ENCODE measurements around the gene SEMA4D.

SEMA4D gene

GRCh38 chr9:89526667-89527066 is 28.8 kb upstream of the SEMA4D start:
- H3K27ac ChIP-seq (replicated peaks): peak overlapping the region; percentile 65
- no peaks in the 10 kb centered on the region for H3K27me3 ChIP-seq (ENCODE audit: insufficient read depth, poor library complexity, severe bottlenecking)
- DNase-seq (ENCODE audit: low read depth in 1 of 2, low spot score in 1 of 2): no peak
- TF ChIP-seq REST (IDR thresholded peaks at IDR 0.05; ENCODE audit: insufficient replicate concordance, low read depth) (no peak), GABPA (IDR thresholded peaks at IDR 0.05; ENCODE audit: low read depth) (no peak), SPI1 (IDR thresholded peaks at IDR 0.05; ENCODE audit: borderline replicate concordance, low read depth) (no peak), POLR2AphosphoS5 (IDR thresholded peaks at IDR 0.05; ENCODE audit: low read depth) (no peak), CTCF (IDR thresholded peaks at IDR 0.05; ENCODE audit: insufficient read depth, low read length) (no peak)
- no peak overlapping the region for H3K4me3 ChIP-seq (replicated peaks; ENCODE audit: insufficient read depth, low read length)

GRCh38 chr9:89525446-89526374 is 27.8 kb upstream of the SEMA4D start:
- no peak overlapping the region for H3K4me3 ChIP-seq (replicated peaks; ENCODE audit: insufficient read depth, low read length)
- DNase-seq (ENCODE audit: low read depth in 1 of 2, low spot score in 1 of 2): peak in 1 of 2 experiments; percentile 61
- TF ChIP-seq GABPA (IDR thresholded peaks at IDR 0.05; ENCODE audit: low read depth): no peak
- peak; percentile 57; the same call in 1 of the 2 replicates for TF ChIP-seq SPI1 (IDR thresholded peaks at IDR 0.05; ENCODE audit: borderline replicate concordance, low read depth)
- peak overlapping the region; percentile 65 for H3K27ac ChIP-seq (replicated peaks)
- no peaks in the 10 kb centered on the region for H3K27me3 ChIP-seq (ENCODE audit: insufficient read depth, poor library complexity, severe bottlenecking)

- TF ChIP-seq POLR2AphosphoS5 (IDR thresholded peaks at IDR 0.05; ENCODE audit: low read depth): no peak
- TF ChIP-seq CTCF (IDR thresholded peaks at IDR 0.05; ENCODE audit: insufficient read depth, low read length): no peak
- Histone ChIP-seq H3K27ac (replicated peaks) (peak overlapping the region; percentile 78; the same call in 1 of the 2 replicates), H3K4me3 (replicated peaks; ENCODE audit: insufficient read depth, low read length) (no peak overlapping the region), H3K27me3 (ENCODE audit: insufficient read depth, poor library complexity, severe bottlenecking) (no peaks in the 10 kb centered on the region)
- no peak for DNase-seq (ENCODE audit: low read depth in 1 of 2, low spot score in 1 of 2)
These were observed 27.1 kb upstream of the SEMA4D start for GRCh38 chr9:89524963-89525362.

GRCh38 chr9:89523948-89524347 is 26.0 kb upstream of the SEMA4D start:
- peak in 1 of 2 experiments; percentile 45 for DNase-seq (ENCODE audit: low read depth in 1 of 2, low spot score in 1 of 2)
- TF ChIP-seq CTCF (IDR thresholded peaks at IDR 0.05; ENCODE audit: insufficient read depth, low read length): no peak
- peak; percentile 70 for TF ChIP-seq GABPA (IDR thresholded peaks at IDR 0.05; ENCODE audit: low read depth)

GRCh38 chr9:89522959-89523285 is 25.0 kb upstream of the SEMA4D start:
- Histone ChIP-seq H3K4me3 (replicated peaks; ENCODE audit: insufficient read depth, low read length) (no peak overlapping the region), H3K27ac (replicated peaks) (peak overlapping the region; percentile 78), H3K27me3 (ENCODE audit: insufficient read depth, poor library complexity, severe bottlenecking) (no peaks in the 10 kb centered on the region)
- no peak for TF ChIP-seq REST (IDR thresholded peaks at IDR 0.05; ENCODE audit: insufficient replicate concordance, low read depth)
- TF ChIP-seq CTCF (IDR thresholded peaks at IDR 0.05; ENCODE audit: insufficient read depth, low read length): no peak
- no peak for TF ChIP-seq GABPA (IDR thresholded peaks at IDR 0.05; ENCODE audit: low read depth)
- TF ChIP-seq SPI1 (IDR thresholded peaks at IDR 0.05; ENCODE audit: borderline replicate concordance, low read depth): no peak
- TF ChIP-seq POLR2AphosphoS5 (IDR thresholded peaks at IDR 0.05; ENCODE audit: low read depth): no peak
- no peak for DNase-seq (ENCODE audit: low read depth in 1 of 2, low spot score in 1 of 2)

More at GRCh38 chr9:89523948-89524347, 26.0 kb upstream of the SEMA4D start:
- Histone ChIP-seq H3K27me3 (ENCODE audit: insufficient read depth, poor library complexity, severe bottlenecking) (no peaks in the 10 kb centered on the region), H3K4me3 (replicated peaks; ENCODE audit: insufficient read depth, low read length) (no peak overlapping the region), H3K27ac (replicated peaks) (peak overlapping the region; percentile 78)

Data from HL-60 (cell line).